NCI-H510A treated with DMSO at 0.1 percent for 48 hours (cell line): ENCODE results near the gene NPSR1.
"Not testable (repeated sequence)": the region's sequence is repeated elsewhere in the genome, so short reads cannot be mapped to it uniquely, and the experiment has no call there.

ENCODE experiments used
- DNase-seq: peaks from one replicate; lab custom pipeline; 2025; lab: John Stamatoyannopoulos, UW

NPSR1 gene

GRCh38 chr7:34835901-34836600, 178.0 kb downstream of the NPSR1 start:
- DNase-seq: no peak

- no peak for DNase-seq
Measured at GRCh38 chr7:34837316-34837715, 179.3 kb downstream of the NPSR1 start.

- no peak for DNase-seq
Measured at GRCh38 chr7:34837801-34838201, 179.8 kb downstream of the NPSR1 start.

- no peak for DNase-seq
Measured at GRCh38 chr7:34838329-34838728, 180.3 kb downstream of the NPSR1 start.

GRCh38 chr7:34839645-34840044, 181.6 kb downstream of the NPSR1 start:
- no peak for DNase-seq

GRCh38 chr7:34840176-34840785, 182.3 kb downstream of the NPSR1 start:
- no peak for DNase-seq

GRCh38 chr7:34841326-34841725, 183.3 kb downstream of the NPSR1 start:
- DNase-seq: no peak

- no peak for DNase-seq
Measured at GRCh38 chr7:34842782-34843181, 184.8 kb downstream of the NPSR1 start.

GRCh38 chr7:34844406-34844805, 186.4 kb downstream of the NPSR1 start:
- DNase-seq: no peak

GRCh38 chr7:34844936-34845665, 187.1 kb downstream of the NPSR1 start:
- DNase-seq: no peak

GRCh38 chr7:34845666-34846361, 187.8 kb downstream of the NPSR1 start:
- DNase-seq: no peak

GRCh38 chr7:34846976-34847375, 189.0 kb downstream of the NPSR1 start:
- no peak for DNase-seq

- DNase-seq: no peak
Measured at GRCh38 chr7:34848670-34849069, 190.7 kb downstream of the NPSR1 start.

GRCh38 chr7:34849163-34849960, 191.3 kb downstream of the NPSR1 start:
- no peak for DNase-seq

- no peak for DNase-seq
Measured at GRCh38 chr7:34849986-34850385, 192.0 kb downstream of the NPSR1 start.

GRCh38 chr7:34850681-34851080, 192.7 kb downstream of the NPSR1 start:
- DNase-seq: no peak

- no peak for DNase-seq
Measured at GRCh38 chr7:34851431-34851830, 193.4 kb downstream of the NPSR1 start.

GRCh38 chr7:34858444-34858843, 200.4 kb downstream of the NPSR1 start:
- not testable (repeated sequence) for DNase-seq

GRCh38 chr7:34859281-34859680, 201.3 kb downstream of the NPSR1 start:
- DNase-seq: not testable (repeated sequence)

- not testable (repeated sequence) for DNase-seq
Measured at GRCh38 chr7:34866222-34866621, 208.2 kb downstream of the NPSR1 start.

GRCh38 chr7:34867341-34867740, 209.3 kb downstream of the NPSR1 start:
- DNase-seq: not testable (repeated sequence)

- DNase-seq: not testable (repeated sequence)
Measured at GRCh38 chr7:34868602-34869001, 210.6 kb downstream of the NPSR1 start.
